GM20000 (cell line): ENCODE measurements around the gene ATP6V1D.

Experiments used
- DNase-seq: peaks from one replicate; pipeline ENCODE4 v3.0.0; 2012; ENCODE audit warnings: low spot score
- TF ChIP-seq, protein P1 (sequence below): IDR thresholded peaks from 2 replicates; pipeline ENCODE4 v1.5.1; 2012; ENCODE audit warnings: mild to moderate bottlenecking, control low read depth; ENCODE audit errors: extremely low read depth, missing control alignments

Gene ATP6V1D

DNA sequence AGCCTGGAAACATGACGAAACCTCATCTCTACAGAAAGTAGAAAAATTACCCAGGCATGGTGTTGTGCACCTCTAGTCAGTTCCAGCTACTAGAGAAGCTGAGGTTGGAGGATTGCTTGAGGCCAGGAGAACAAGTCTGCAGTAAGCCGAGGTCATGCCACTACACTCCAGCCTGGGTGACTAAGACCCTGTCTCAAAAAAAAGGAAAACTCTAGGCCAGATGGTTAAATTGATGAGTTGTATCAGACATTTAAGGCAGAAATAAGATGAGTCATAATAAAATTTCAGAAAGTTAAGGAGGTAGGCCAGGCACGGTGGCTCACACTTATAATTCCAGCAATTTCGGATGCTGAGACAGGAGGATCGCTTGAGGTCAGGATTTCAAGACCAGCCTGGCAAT lies 11.2 kb upstream of the ATP6V1D start:
- no peak for DNase-seq
- TF ChIP-seq, protein P1, sequence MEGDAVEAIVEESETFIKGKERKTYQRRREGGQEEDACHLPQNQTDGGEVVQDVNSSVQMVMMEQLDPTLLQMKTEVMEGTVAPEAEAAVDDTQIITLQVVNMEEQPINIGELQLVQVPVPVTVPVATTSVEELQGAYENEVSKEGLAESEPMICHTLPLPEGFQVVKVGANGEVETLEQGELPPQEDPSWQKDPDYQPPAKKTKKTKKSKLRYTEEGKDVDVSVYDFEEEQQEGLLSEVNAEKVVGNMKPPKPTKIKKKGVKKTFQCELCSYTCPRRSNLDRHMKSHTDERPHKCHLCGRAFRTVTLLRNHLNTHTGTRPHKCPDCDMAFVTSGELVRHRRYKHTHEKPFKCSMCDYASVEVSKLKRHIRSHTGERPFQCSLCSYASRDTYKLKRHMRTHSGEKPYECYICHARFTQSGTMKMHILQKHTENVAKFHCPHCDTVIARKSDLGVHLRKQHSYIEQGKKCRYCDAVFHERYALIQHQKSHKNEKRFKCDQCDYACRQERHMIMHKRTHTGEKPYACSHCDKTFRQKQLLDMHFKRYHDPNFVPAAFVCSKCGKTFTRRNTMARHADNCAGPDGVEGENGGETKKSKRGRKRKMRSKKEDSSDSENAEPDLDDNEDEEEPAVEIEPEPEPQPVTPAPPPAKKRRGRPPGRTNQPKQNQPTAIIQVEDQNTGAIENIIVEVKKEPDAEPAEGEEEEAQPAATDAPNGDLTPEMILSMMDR: no peak

DNA sequence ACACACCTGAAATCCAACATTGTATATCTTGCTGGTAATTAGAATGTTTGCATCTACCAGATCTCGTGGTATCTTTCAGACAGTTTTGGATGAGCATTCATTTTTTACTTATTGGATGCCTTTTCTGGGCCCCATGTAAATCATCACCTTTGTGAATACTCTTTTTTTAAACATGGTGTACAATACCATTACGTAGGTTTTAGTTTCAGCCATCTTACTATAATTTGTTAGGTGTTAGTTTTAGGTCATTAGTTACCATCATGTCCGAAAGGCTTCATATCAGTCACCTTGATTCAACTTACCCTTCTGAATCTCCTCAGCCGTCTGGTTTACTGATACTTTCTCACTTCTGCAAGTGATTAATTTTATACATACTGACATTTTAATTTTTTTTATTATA lies 5.9 kb upstream of the ATP6V1D start:
- TF ChIP-seq, protein P1: no peak
- DNase-seq: no peak

DNA sequence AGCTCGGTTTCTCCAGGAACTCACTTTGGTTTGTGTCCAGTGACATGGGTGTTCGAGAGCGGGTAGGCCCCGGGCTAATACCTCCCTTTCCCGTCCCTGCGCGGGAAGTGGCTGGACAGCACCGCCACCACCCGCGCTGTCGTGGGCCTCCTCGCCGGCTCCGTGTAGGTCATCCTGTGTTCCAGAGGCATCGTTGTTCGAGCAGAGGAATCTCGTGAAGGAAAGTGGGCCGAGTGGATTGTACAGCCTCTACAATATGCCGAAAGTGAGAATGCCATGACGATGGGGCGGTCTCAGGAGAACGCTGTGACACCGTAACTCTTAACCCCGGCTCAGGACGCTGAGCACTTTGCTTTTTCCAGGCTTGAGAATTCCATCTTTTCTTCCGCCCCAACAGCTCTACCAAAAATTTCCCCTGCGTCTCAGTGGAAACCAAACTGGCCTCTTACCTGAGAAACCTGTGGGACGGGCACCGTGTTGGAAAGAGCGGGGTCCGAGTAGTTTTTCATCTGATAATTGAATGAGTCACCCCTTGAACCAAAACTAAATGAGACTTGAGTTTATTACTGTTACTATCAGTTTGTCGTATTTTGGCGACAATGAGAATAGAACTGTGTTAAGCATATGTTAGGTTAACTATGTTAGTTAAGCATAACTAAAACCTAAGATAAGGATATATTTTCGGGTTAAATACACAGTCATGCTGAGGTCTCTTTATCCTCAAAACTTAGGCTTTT lies 1.0 kb upstream of the ATP6V1D start:
- TF ChIP-seq, protein P1: no peak
- no peak for DNase-seq

DNA sequence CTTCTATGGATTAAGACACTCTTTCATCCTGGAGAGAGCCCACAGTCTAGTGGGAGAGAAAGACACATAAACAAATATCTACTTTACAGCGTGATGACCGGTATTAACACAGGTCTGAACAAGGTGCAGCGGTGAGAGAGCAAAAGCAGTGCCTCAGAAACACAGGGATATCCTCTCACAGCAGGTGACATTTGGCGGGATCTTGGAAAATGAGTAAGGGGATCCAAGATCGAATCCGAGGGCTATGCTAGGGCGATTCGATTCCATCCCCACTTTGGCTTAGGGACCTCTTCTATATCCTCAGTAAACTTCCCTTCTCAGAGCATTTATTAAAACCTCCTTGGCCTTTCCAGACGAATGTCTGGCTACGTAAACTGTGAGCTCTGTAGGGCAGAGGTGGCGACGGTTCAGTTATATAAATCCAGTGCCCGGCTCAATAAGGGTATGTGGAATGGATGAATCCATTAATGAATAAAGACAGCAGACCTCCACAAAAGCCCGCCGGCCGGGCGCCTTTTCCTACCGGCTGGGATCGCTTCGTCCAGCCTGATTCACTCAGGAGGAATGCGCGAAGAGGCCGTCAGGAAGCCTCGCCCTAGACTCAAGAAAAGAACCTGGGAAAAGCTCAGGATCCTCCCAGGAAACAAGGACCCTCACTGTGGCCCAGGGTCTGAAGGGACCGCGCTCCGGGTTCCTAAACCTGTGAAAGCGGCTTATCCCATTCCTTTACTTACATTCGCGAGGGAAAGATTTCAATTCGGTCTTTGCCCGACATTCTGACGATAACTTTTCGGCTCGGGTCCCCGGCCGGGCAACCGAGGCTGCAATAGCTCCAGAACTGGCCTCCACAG lies 455 bp downstream of the ATP6V1D start:
- TF ChIP-seq, protein P1: no peak
- no peak for DNase-seq

DNA sequence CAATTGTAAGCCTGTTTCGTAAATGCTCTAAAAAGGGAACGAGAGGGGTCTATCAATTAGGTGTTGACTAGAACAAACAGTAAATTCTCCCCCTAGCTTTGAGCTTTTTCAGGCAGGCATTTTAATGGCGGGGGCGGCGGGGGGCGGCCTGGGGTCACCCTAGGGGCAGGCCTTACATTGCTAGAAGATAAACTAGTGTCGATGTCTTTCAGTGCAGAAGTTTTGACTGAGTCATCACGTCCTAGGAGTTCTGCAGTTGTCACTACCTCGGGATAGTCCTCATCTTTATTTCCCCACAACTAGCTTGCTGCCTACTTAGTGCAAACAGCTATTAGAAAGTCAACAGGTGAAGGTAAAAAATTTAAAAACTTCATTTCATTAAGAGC lies 1.6 kb downstream of the ATP6V1D start:
- no peak for DNase-seq
- TF ChIP-seq, protein P1: no peak

DNA sequence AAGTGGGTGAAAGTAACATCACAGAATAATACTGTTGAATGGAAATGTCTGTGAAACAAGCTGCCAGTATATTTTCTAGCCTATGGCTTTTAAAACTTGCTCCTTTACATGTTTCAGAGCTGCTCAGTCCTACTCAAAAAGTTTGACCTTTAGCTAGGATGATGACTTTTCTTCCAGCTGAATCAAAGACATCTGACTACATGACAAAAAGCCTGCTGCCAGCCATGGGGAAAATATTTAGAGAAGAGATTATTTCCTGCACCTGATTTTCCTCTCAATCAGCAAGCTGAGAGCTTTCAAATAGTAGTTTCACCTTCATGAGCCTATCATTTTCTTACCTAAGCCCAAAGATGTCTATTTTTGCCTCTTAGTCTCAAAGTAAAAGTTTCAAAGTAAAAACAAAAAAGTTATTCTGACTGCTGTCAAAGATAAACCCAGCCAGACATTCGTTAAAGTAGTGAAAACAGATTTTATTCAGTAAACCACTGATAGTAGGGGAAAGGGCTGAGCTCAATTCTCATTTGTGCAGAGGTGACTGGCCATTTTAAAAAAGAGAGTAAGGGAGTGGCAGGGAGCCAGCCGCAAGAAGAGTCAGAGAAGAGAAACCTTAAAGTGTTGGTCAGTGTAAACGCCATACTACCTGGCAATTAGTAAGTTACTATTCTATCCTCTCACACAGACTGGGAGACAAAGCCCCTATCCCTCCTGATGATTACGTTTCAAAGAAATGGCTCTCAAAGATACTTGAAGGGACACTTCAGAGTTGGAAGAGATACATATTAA lies 2.2 kb downstream of the ATP6V1D start:
- TF ChIP-seq, protein P1: no peak
- no peak for DNase-seq
